Right ventricle myocardium superior (tissue), 1 donor: Measurements from ENCODE around the gene MPDZ. TPM values are rescaled to one million over a fixed set of nuclear protein-coding genes. Genes with fewer than 3 reads are reported as not detected.

Source experiments
- ATAC-seq: fragments of 200-7000 bp; cut with Tn5 transposase; one replicate; pipeline ENCODE4 v1.9.1; 2020; ENCODE audit warnings: mild to moderate bottlenecking; ENCODE audit not compliant: poor library complexity
- DNase-seq: peaks from one replicate; pipeline ENCODE4 v3.0.0-alpha.2; 2020
- intact Hi-C: fragments of 100-400 bp; cut with DNase I; formaldehyde crosslinking; loops from one replicate; pipeline ENCODE4 v1.11.2; 2022
- long read RNA-seq: library from polyadenylated mRNA; unstranded; transcript quantifications from one replicate; pipeline ENCODE4 v2.0.0, GENCODE V29; 2021
- total RNA-seq: library from RNA; stranded (reverse); fragmentation: NEBNext Ultra II Directional; extraction: Animal tissue kit (Norgen Biotek cat#: 25700); gene quantifications from one replicate; pipeline ENCODE4 v1.2.1, GENCODE V29; 2021
- donor health status: DM: no; HTN: yes; CAD: no; lungs with severe emphysema.

The MPDZ gene, protein sequence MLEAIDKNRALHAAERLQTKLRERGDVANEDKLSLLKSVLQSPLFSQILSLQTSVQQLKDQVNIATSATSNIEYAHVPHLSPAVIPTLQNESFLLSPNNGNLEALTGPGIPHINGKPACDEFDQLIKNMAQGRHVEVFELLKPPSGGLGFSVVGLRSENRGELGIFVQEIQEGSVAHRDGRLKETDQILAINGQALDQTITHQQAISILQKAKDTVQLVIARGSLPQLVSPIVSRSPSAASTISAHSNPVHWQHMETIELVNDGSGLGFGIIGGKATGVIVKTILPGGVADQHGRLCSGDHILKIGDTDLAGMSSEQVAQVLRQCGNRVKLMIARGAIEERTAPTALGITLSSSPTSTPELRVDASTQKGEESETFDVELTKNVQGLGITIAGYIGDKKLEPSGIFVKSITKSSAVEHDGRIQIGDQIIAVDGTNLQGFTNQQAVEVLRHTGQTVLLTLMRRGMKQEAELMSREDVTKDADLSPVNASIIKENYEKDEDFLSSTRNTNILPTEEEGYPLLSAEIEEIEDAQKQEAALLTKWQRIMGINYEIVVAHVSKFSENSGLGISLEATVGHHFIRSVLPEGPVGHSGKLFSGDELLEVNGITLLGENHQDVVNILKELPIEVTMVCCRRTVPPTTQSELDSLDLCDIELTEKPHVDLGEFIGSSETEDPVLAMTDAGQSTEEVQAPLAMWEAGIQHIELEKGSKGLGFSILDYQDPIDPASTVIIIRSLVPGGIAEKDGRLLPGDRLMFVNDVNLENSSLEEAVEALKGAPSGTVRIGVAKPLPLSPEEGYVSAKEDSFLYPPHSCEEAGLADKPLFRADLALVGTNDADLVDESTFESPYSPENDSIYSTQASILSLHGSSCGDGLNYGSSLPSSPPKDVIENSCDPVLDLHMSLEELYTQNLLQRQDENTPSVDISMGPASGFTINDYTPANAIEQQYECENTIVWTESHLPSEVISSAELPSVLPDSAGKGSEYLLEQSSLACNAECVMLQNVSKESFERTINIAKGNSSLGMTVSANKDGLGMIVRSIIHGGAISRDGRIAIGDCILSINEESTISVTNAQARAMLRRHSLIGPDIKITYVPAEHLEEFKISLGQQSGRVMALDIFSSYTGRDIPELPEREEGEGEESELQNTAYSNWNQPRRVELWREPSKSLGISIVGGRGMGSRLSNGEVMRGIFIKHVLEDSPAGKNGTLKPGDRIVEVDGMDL (N-terminal part only)
- total RNA-seq, result 64.3 TPM
- long read RNA-seq, full-length matches to known transcripts, result 3 of 33 reads
- long read RNA-seq, partial matches to known transcripts, result 14 of 33 reads
- long read RNA-seq, other reads (novel, unspliced or antisense), result 16 of 33 reads

DNA sequence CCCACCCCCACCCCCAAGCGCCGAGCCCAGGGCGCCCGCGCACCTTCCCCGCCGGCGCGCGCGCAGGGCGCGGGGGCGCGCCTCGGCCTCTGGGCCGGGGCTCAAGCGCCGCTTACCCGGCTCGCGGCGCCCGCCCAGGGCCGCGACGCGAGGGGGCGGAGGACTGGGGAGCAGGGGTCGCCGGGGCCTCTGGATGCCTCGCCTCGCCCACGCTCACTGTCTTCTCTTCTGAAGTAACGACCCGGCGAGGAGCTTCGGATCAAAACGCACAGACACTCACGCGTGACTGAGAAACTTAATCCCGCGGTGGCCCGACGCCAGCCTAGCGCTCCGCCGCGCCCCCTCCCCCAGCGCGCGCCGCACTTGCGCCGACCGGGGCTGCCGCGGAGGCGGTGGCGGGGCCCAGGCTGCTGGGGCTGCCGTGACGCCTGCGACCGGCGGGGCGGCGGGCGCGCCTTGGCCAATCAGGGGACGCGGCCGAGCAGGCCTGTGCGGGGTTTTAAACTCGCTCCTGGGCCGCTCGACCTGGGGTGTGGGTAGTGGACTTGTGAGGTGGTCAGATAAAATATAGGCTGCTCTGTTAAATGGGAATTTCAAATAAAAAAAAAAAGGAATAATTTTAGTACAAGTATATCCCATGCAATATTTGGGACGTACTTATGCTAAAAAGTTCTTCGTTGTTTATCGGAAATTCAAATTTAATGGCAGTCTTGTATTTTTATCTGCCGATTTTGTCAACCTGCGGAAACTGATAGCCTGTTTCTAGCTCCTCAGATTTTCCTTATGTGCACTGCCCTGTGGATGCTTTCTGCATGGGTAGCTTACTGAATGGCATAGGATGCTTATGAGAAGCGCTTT is at the start of gene MPDZ:
MPDZ (minus strand) TSS at position 409 of the 858 bp plus-strand sequence. CDS start 29,377 bp downstream, outside the sequence.
- ATAC-seq, result peak; percentile 92
- DNase-seq, result peak; percentile 82
- intact Hi-C loops, result no loop called here

- DNase-seq (no peak), ATAC-seq (no peak)
- intact Hi-C loops, result no loop called here
Observed at GRCh38 chr9:13324988-13325387, 45.5 kb upstream of the MPDZ start.

DNA sequence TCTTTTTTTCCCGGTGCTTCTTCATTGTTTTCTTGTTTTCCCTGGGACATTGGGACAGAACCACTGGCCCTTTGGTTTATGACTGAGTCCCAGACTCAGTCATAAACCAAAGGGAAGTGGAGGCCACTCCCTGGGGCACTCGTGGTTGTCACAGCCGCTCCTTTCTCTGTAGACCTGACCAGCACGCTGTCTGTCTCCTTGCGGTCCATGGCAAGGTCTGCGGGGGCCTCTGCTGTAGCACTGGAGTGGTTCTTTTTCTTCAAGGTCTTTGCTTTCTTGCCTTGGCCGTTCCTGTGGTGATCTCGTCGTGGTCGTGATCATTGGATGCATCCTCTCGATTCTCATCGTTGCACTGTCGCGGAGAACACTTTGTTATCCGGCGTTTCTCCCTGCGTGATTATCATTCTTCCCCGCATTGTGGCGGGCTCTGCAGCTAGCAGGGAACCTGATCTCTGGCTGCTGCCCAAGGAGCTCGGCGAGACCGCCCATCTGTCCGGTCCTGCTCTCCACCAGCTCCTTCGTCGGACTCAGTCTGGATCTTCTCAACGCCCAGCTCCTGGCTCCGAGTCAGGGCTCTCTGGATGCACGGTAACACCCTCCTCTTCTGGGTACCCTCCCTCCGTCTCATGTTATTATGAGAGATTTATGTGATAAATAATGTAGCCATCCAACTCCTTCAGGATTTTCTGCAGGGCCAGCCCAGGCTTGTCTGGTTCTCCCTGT is 43.5 kb upstream of the MPDZ start:
- intact Hi-C loops, result no loop called here
- ATAC-seq (no peak), DNase-seq (no peak)

- DNase-seq, result no peak
- ATAC-seq, result no peak
- intact Hi-C loops, result no loop called here
Observed at GRCh38 chr9:13318027-13318426, 38.5 kb upstream of the MPDZ start.

- intact Hi-C loops, result loop anchor here (10.0 kb wide), 1 partner anchor 52 kb away; no protein-coding TSS in a partner anchor
- ATAC-seq, result no peak
- DNase-seq, result no peak
Observed at GRCh38 chr9:13296972-13297371, 17.5 kb upstream of the MPDZ start.

DNA sequence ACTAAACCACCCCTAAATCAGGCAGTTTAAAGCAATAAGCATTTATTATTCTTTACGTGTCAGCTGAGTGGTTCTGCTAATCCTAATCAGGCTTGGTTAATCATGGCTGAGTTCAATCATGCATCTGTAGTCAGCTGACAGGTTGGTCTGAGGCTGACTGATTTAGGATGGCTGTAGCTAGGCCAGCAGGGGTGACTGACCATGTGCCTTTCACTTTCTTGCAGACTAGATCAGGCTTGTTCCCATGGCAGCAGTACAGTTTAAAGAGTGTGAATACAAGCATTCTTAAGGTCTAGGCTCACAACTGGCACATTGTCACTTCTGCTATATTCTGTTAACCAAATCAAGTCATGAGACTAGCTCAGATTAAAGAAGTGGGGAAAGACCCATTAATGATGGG is 16.1 kb upstream of the MPDZ start:
- ATAC-seq, result peak; percentile 24
- intact Hi-C loops, result loop anchor here (10.0 kb wide), 1 partner anchor 51 kb away; no protein-coding TSS in a partner anchor

DNA sequence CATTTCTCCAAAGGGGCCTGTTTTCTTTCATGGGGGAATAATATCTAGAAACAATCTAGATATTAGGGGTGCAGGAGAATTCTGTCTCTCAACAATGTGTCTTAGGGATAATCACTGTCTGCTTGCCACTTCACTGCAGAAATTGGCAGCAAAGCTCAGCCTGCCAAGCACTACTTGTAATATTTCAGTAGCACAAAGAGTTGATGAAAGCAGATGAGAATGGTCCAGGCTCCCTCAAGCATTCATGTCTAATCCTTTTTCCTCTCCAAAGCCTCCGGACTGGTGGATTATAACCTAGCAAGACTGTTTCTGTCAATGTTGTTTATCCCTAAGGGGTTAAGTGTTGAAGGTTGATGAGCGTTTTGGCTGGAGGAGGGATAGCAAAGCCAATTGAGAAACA is 13.3 kb upstream of the MPDZ start:
- intact Hi-C loops, result loop anchor here (10.0 kb wide), 1 partner anchor 48 kb away; no protein-coding TSS in a partner anchor
- ATAC-seq, result peak; percentile 95

More for the DNA sequence above, 16.1 kb upstream of the MPDZ start:
- no peak for DNase-seq

DNA sequence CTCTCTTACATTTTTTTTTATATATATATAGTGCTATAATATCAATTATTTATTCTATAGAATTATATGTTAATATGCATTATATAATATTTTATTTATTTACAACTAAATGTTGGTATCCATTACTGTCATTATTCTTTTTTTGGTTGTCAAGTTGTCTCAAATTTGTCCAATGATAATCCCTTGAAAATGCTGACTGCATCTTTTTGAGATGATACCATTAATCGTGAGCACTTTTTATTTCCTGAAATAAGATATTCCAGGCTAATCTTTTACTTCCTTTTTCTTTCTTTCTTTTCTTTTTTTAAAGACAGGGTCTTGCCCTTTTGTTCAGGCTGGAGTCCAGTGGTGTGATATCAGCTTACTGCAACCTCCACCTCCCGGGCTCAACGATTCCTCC is 12.7 kb upstream of the MPDZ start:
- peak; percentile 32 for ATAC-seq
- DNase-seq, result no peak

More for the DNA sequence above, 13.3 kb upstream of the MPDZ start:
- no peak for DNase-seq

DNA sequence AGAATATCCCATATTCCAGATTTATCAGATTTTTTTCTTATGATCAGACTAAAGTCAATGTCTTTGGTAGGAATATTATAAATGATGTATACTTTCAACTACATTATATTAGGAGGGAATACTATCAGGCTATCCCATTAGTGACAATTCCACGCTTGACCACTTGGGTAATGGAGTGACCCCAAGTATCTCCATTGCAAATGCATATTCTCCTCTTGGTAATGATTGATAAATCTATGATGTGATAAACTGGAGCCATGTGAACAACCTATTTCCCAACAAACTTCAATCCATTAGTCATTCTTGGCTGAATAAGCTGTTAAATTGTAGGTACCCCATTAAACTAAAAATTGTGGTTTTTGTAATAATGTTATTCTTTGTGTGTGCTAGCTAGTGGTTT is 12.2 kb upstream of the MPDZ start:
- no peak for DNase-seq
- intact Hi-C loops, result loop anchor here (10.0 kb wide), 1 partner anchor 47 kb away; no protein-coding TSS in a partner anchor
- ATAC-seq, result no peak

More for the DNA sequence above, 12.7 kb upstream of the MPDZ start:
- intact Hi-C loops, result loop anchor here (10.0 kb wide), 1 partner anchor 47 kb away; no protein-coding TSS in a partner anchor

- ATAC-seq (no peak), DNase-seq (no peak)
- intact Hi-C loops, result no loop called here
Observed at GRCh38 chr9:13284011-13284410, 4.5 kb upstream of the MPDZ start.

DNA sequence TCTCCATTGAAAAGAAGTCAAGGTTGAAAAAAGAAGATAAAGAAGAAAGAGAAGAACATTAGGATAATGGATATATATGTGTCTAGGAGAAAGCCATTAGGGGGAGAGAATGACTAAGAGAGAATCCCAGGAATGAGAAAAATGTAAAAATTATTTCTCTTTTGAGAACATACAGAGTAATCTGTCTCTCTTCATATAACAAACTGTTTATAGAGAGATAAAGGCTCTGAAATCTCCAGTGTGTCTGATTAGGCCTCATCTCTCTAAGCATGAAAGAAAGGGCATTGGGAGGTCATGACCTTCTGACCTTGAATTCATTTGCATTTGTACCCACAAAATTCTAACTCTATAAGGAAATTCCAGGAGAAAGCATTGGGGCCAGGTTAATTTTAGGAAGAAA is 3.5 kb upstream of the MPDZ start:
- DNase-seq (no peak), ATAC-seq (no peak)
- intact Hi-C loops, result no loop called here

GRCh38 chr9:13281356-13282016 is 2.0 kb upstream of the MPDZ start:
- DNase-seq, result no peak
- ATAC-seq, result no peak
- intact Hi-C loops, result no loop called here

GRCh38 chr9:13278368-13279246 is 885 bp downstream of the MPDZ start:
- DNase-seq, result peak; percentile 70
- peak; percentile 72 for ATAC-seq
- intact Hi-C loops, result no loop called here

GRCh38 chr9:13278023-13278367 is 1.5 kb downstream of the MPDZ start:
- DNase-seq (no peak), ATAC-seq (no peak)
- intact Hi-C loops, result no loop called here

DNA sequence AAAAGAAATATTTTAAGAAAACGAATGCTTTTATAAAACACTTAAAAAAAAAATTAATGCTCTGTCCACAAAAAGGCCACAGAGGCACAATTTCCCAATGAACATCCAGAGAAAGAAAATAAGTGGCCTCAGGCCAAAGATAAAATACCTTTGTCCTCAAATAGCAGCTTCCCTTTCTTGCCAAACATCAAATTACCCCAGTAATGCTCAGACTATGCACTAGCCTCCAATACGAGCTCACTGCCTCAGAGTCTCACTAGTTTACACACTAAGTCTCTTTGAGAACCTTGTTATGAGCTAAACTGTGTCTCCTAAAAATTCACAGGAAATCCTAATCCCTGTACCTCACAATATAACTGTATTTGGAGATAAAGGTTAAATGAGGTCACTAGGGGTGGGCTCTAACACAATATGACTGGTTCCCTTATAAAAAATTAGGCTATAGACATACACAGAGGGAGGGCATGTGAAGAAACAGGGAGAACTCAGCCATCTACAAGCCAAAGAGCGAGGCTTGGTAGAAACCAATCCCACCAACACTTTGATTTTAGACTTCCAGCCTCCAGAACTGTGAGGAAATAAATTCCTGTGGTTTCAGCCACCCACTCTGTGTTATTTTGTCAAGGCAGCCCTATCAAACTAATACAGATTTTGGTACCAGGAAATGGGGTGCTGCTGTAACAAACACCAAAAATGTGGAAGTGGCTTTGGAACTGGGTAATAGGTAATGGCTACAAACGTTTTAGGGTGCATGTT is 4.4 kb downstream of the MPDZ start:
- DNase-seq, result no peak
- intact Hi-C loops, result no loop called here

More for the DNA sequence above, 4.4 kb downstream of the MPDZ start:
- ATAC-seq, result no peak
